Suprapubic skin (tissue), 4 donors: Measurements from ENCODE around the gene MYO15B. TPM values are rescaled to one million over a fixed set of nuclear protein-coding genes. Genes with fewer than 3 reads are reported as not detected.

Experiments used
- DNase-seq, 2 donors: peaks; one replicate each; pipeline ENCODE4 v3.0.0-alpha.2; 2019; ENCODE audit warnings: low spot score in 2 of 2
- H3K27ac ChIP-seq: fragments of 200-600 bp; sonication (generic); one replicate; pipeline ENCODE4 v1.5.1; 2019
- H3K27me3 ChIP-seq: fragments of 200-600 bp; sonication (generic); one replicate; pipeline ENCODE4 v1.5.1; 2019
- H3K36me3 ChIP-seq: fragments of 200-600 bp; sonication (generic); one replicate; pipeline ENCODE4 v1.5.1; 2019
- H3K4me1 ChIP-seq: fragments of 200-600 bp; sonication (generic); one replicate; pipeline ENCODE4 v1.5.1; 2019
- H3K4me3 ChIP-seq: fragments of 200-600 bp; sonication (generic); one replicate; pipeline ENCODE4 v1.5.1; 2019; ENCODE audit warnings: mild to moderate bottlenecking
- H3K9me3 ChIP-seq: fragments of 200-600 bp; sonication (generic); one replicate; pipeline ENCODE4 v1.5.1; 2019
- CTCF ChIP-seq, 2 donors: fragments of 200-600 bp in 1 of 2; fragments of 450-650 bp in 1 of 2; sonication (generic) in 1 of 2; IDR thresholded peaks; one replicate each; pipeline ENCODE4 v1.5.1; 2016 to 2019; ENCODE audit warnings: antibody characterized with exemption in 2 of 2, mild to moderate bottlenecking in 1 of 2, moderate library complexity in 1 of 2
- EP300 ChIP-seq: sonication (generic); formaldehyde crosslinking; IDR thresholded peaks from one replicate; pipeline ENCODE4 v1.6.1; 2017; ENCODE audit warnings: antibody characterized with exemption
- POLR2A ChIP-seq, 2 donors: fragments of 450-650 bp; IDR thresholded peaks; one replicate each; pipeline ENCODE4 v1.6.1; 2017; ENCODE audit warnings: antibody characterized with exemption in 2 of 2, mild to moderate bottlenecking in 2 of 2, moderate library complexity in 2 of 2
- POLR2AphosphoS5 ChIP-seq, 3 donors: sonication (generic); formaldehyde crosslinking; IDR thresholded peaks; one replicate each; pipeline ENCODE4 v1.6.1; 2017; ENCODE audit warnings: antibody characterized with exemption in 3 of 3
- WGBS: methylation state at CpG from one replicate; pipeline ENCODE4 v1.1.5; 2018; 5-methylcytosine and 5-hydroxymethylcytosine counted together
- total RNA-seq, 4 donors: library from RNA; depleted of rRNA; stranded (reverse); fragments of >200 nt; gene quantifications; one replicate each; pipeline ENCODE4 v1.1.0, GENCODE V29; 2016

Gene MYO15B
- total RNA-seq, 4 donors from 2014 or later, result 28.4 to 126 (median 76.1) TPM

- H3K4me1 ChIP-seq, result peaks cover 23% of the 10 kb centered on the region
- peak overlapping the region; percentile 93 for H3K27ac ChIP-seq
- H3K27me3 ChIP-seq, result no peaks in the 10 kb centered on the region
- DNase-seq, result no peak
- 14% methylated on average over 4 of the region's 4 CpGs for WGBS
- H3K36me3 ChIP-seq, result peaks cover 43% of the 10 kb centered on the region
- no peaks in the 10 kb centered on the region for H3K9me3 ChIP-seq
- peak overlapping the region; percentile 88 for H3K4me3 ChIP-seq
- no peak for TF ChIP-seq EP300
- TF ChIP-seq CTCF (IDR thresholded peaks at IDR 0.05), result no peak
- TF ChIP-seq POLR2AphosphoS5 (IDR thresholded peaks at IDR 0.05), result no peak
- no peak for TF ChIP-seq POLR2A (IDR thresholded peaks at IDR 0.05)
Measured at GRCh38 chr17:75667825-75668224, 80.2 kb downstream of the MYO15B start.

GRCh38 chr17:75668489-75668888 lies 80.9 kb downstream of the MYO15B start:
- Histone ChIP-seq H3K27me3 (no peaks in the 10 kb centered on the region), H3K27ac (no peak overlapping the region), H3K4me3 (peak overlapping the region; percentile 88), H3K4me1 (peaks cover 23% of the 10 kb centered on the region), H3K9me3 (no peaks in the 10 kb centered on the region), H3K36me3 (peaks cover 47% of the 10 kb centered on the region)
- no peak for TF ChIP-seq EP300
- no peak for TF ChIP-seq POLR2A (IDR thresholded peaks at IDR 0.05)
- no peak for TF ChIP-seq CTCF (IDR thresholded peaks at IDR 0.05)
- TF ChIP-seq POLR2AphosphoS5 (IDR thresholded peaks at IDR 0.05), result no peak
- WGBS, result 60% methylated on average over 4 of the region's 4 CpGs
- DNase-seq, result no peak

GRCh38 chr17:75670868-75671267 lies 83.3 kb downstream of the MYO15B start:
- DNase-seq, result no peak
- no peaks in the 10 kb centered on the region for H3K9me3 ChIP-seq
- H3K36me3 ChIP-seq, result peaks cover 57% of the 10 kb centered on the region
- H3K27ac ChIP-seq, result no peak overlapping the region
- WGBS, result 77% methylated on average over 5 of the region's 5 CpGs
- TF ChIP-seq CTCF (IDR thresholded peaks at IDR 0.05) (no peak), EP300 (no peak), POLR2AphosphoS5 (IDR thresholded peaks at IDR 0.05) (no peak), POLR2A (IDR thresholded peaks at IDR 0.05) (no peak)
- H3K4me1 ChIP-seq, result peaks cover 29% of the 10 kb centered on the region
- no peaks in the 10 kb centered on the region for H3K27me3 ChIP-seq
- no peak overlapping the region for H3K4me3 ChIP-seq

- 98% methylated on average over 5 of the region's 5 CpGs for WGBS
Measured at GRCh38 chr17:75672011-75672410, 84.4 kb downstream of the MYO15B start.

GRCh38 chr17:75673487-75673886 lies 85.9 kb downstream of the MYO15B start:
- Histone ChIP-seq H3K27me3 (no peaks in the 10 kb centered on the region), H3K4me1 (peaks cover 15% of the 10 kb centered on the region), H3K27ac (no peak overlapping the region), H3K36me3 (peaks cover 72% of the 10 kb centered on the region), H3K9me3 (no peaks in the 10 kb centered on the region), H3K4me3 (no peak overlapping the region)
- no peak for TF ChIP-seq EP300
- TF ChIP-seq CTCF (IDR thresholded peaks at IDR 0.05), result no peak
- TF ChIP-seq POLR2A (IDR thresholded peaks at IDR 0.05), result no peak
- TF ChIP-seq POLR2AphosphoS5 (IDR thresholded peaks at IDR 0.05), result no peak
- 84% methylated on average over 4 of the region's 4 CpGs for WGBS
- DNase-seq, result no peak

More at GRCh38 chr17:75672011-75672410, 84.4 kb downstream of the MYO15B start:
- no peak for DNase-seq
- no peak overlapping the region for H3K27ac ChIP-seq
- H3K4me3 ChIP-seq, result no peak overlapping the region
- H3K4me1 ChIP-seq, result peaks cover 19% of the 10 kb centered on the region
- no peaks in the 10 kb centered on the region for H3K27me3 ChIP-seq
- TF ChIP-seq POLR2A (IDR thresholded peaks at IDR 0.05), result no peak
- TF ChIP-seq POLR2AphosphoS5 (IDR thresholded peaks at IDR 0.05), result no peak
- TF ChIP-seq EP300, result no peak
- TF ChIP-seq CTCF (IDR thresholded peaks at IDR 0.05), result no peak
- no peaks in the 10 kb centered on the region for H3K9me3 ChIP-seq
- peaks cover 66% of the 10 kb centered on the region for H3K36me3 ChIP-seq

Other genes with a start within 250 kb of the MYO15B start
- 10 to 100 TPM; 44.9 to 62.6 (median 58.7) TPM for gene GRB2, start 182.1 kb upstream of the MYO15B start, total RNA-seq
- 100 to 1,000 TPM in 1 of 4 donors, 10 to 100 TPM in 3; 50.0 to 147 (median 81.7) TPM for gene TMEM94, start 131.2 kb upstream of the MYO15B start, total RNA-seq
- gene CASKIN2, start 72.3 kb upstream of the MYO15B start, total RNA-seq, result 10 to 100 TPM; 18.7 to 25.1 (median 22.1) TPM
- 10 to 100 TPM; 53.9 to 73.5 (median 62.9) TPM for gene TSEN54, start 71.3 kb upstream of the MYO15B start, total RNA-seq
- 100 to 1,000 TPM in 1 of 4 donors, 10 to 100 TPM in 3; 75.3 to 114 (median 78.4) TPM for gene LLGL2, start 62.1 kb upstream of the MYO15B start, total RNA-seq
- gene SMIM5, start 45.6 kb downstream of the MYO15B start, total RNA-seq, result 10 to 100 TPM in 2 of 4 donors, 1 to 10 TPM in 2; 1.7 to 11.8 (median 8.6) TPM
- 100 to 1,000 TPM in 1 of 4 donors, 10 to 100 TPM in 3; 35.3 to 129 (median 63.6) TPM for gene RECQL5, start 79.4 kb downstream of the MYO15B start, total RNA-seq
- 100 to 1,000 TPM in 1 of 4 donors, 10 to 100 TPM in 3; 67.0 to 104 (median 86.3) TPM for gene SAP30BP, start 79.5 kb downstream of the MYO15B start, total RNA-seq
- gene ITGB4, start 133.7 kb downstream of the MYO15B start, total RNA-seq, result 100 to 1,000 TPM; 382 to 583 (median 474) TPM
- 10 to 100 TPM; 15.2 to 34.9 (median 22.9) TPM for gene GALK1, start 177.4 kb downstream of the MYO15B start, total RNA-seq
- gene UNK, start 197.0 kb downstream of the MYO15B start, total RNA-seq, result 10 to 100 TPM; 27.8 to 68.2 (median 31.9) TPM